Measurements from ENCODE around the gene CEP104. TPM values are rescaled to one million over a fixed set of nuclear protein-coding genes. Genes with fewer than 3 reads are reported as not detected.

The CEP104 gene
- polyA plus RNA-seq, 1 donor from 2014 or later = 8.1 TPM

DNA sequence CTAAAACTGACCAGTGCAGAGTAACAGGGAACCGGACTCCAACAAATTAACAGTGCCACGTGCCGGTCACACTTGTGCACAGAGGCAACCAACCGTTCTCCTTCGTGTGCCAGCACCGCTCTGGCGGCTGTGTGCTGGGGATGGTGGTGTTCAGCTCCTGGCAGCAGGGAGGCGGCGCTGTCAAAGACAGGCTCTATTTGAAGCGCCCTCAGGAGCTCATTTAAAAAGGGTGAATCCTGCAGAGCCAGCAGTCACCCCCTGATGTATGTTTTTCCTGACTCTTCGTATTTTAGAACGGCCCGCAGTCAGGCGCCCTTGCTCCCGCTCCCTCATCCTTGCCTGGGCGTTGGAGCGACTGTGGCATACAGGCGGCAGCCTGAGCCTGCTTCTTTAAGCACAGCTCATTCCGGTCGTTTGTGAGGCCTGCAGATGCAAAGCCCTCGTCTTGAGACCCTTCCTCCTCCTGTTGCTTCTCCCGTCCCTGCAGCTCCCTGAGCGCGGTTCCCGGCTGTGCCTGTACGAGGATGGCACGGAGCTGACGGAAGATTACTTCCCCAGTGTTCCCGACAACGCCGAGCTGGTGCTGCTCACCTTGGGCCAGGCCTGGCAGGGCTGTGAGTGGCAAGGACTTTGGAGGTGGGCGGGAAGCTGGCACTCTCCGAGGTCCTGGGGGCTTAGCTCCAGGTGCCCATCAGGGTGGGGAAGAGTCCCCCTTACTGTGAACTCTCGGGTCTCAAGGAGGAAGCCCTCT is 1.4 kb upstream of the CEP104 start:
- Histone ChIP-seq H3K9me3 (ENCODE audit: low read length) (no peaks in the 10 kb centered on the region), H4K20me1 (ENCODE audit: insufficient read depth) (no peaks in the 10 kb centered on the region), H3F3A (ENCODE audit: insufficient read depth, low read length, poor library complexity, severe bottlenecking) (no peaks in the 10 kb centered on the region), H3K36me3 (ENCODE audit: insufficient read depth, low read length) (no peaks in the 10 kb centered on the region), H3K27ac (ENCODE audit: low read length) (no peak overlapping the region), H3K27me3 (ENCODE audit: insufficient read depth, low read depth, low read length) (no peaks in the 10 kb centered on the region), H3K9ac (ENCODE audit: low read length) (peak overlapping the region; percentile 73), H3K4me2 (ENCODE audit: low read length) (peak overlapping the region; percentile 84), H2AFZ (ENCODE audit: low read depth, low read length) (no peak overlapping the region), H3K9me2 (ENCODE audit: insufficient read depth, low read length) (no peaks in the 10 kb centered on the region), H3K79me2 (replicated peaks; ENCODE audit: insufficient read depth, low read length) (peaks cover 19% of the 10 kb centered on the region), H3K4me3 (ENCODE audit: low read length) (peak overlapping the region; percentile 92)
- TF ChIP-seq, protein P1, sequence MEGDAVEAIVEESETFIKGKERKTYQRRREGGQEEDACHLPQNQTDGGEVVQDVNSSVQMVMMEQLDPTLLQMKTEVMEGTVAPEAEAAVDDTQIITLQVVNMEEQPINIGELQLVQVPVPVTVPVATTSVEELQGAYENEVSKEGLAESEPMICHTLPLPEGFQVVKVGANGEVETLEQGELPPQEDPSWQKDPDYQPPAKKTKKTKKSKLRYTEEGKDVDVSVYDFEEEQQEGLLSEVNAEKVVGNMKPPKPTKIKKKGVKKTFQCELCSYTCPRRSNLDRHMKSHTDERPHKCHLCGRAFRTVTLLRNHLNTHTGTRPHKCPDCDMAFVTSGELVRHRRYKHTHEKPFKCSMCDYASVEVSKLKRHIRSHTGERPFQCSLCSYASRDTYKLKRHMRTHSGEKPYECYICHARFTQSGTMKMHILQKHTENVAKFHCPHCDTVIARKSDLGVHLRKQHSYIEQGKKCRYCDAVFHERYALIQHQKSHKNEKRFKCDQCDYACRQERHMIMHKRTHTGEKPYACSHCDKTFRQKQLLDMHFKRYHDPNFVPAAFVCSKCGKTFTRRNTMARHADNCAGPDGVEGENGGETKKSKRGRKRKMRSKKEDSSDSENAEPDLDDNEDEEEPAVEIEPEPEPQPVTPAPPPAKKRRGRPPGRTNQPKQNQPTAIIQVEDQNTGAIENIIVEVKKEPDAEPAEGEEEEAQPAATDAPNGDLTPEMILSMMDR (IDR thresholded peaks at IDR 0.05; ENCODE audit: poor library complexity, severe bottlenecking) = peak; percentile 33
- TF ChIP-seq SMC3 (conservative IDR thresholded peaks at IDR 0.05; ENCODE audit: poor library complexity) = no peak

DNA sequence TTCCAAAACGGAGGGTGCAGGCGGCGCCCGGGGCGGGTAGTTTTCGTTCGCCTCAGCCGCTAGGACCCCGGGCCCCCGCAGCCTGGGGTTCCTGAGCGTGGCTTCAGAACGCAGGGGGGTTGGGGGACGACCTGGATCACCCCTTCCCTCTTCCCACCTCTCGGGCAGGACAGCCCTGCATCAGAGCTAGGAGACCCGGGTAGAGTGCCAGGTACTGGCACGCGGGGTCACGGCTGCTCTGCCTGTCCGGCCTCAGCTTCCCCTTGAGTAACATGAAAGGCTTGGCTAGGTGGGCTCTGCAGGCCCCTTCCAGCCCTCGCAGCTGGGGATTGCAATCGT is 749 bp upstream of the CEP104 start:
- H3K27me3 ChIP-seq (ENCODE audit: insufficient read depth, low read depth, low read length) = no peaks in the 10 kb centered on the region
- no peaks in the 10 kb centered on the region for H3K36me3 ChIP-seq (ENCODE audit: insufficient read depth, low read length)
- peak overlapping the region; percentile 62 for H2AFZ ChIP-seq (ENCODE audit: low read depth, low read length)
- peak overlapping the region; percentile 73 for H3K9ac ChIP-seq (ENCODE audit: low read length)
- TF ChIP-seq RAD21 (conservative IDR thresholded peaks at IDR 0.05) (no peak), EP300 (conservative IDR thresholded peaks at IDR 0.05; ENCODE audit: poor library complexity, severe bottlenecking) (no peak), EZH2 (IDR thresholded peaks at IDR 0.05; ENCODE audit: borderline replicate concordance, insufficient read depth, low read length, poor library complexity, severe bottlenecking) (no peak), TAF1 (IDR thresholded peaks at IDR 0.05; ENCODE audit: low read depth) (no peak), POLR2AphosphoS5 (IDR thresholded peaks at IDR 0.05) (no peak)
- TF ChIP-seq, protein P2, sequence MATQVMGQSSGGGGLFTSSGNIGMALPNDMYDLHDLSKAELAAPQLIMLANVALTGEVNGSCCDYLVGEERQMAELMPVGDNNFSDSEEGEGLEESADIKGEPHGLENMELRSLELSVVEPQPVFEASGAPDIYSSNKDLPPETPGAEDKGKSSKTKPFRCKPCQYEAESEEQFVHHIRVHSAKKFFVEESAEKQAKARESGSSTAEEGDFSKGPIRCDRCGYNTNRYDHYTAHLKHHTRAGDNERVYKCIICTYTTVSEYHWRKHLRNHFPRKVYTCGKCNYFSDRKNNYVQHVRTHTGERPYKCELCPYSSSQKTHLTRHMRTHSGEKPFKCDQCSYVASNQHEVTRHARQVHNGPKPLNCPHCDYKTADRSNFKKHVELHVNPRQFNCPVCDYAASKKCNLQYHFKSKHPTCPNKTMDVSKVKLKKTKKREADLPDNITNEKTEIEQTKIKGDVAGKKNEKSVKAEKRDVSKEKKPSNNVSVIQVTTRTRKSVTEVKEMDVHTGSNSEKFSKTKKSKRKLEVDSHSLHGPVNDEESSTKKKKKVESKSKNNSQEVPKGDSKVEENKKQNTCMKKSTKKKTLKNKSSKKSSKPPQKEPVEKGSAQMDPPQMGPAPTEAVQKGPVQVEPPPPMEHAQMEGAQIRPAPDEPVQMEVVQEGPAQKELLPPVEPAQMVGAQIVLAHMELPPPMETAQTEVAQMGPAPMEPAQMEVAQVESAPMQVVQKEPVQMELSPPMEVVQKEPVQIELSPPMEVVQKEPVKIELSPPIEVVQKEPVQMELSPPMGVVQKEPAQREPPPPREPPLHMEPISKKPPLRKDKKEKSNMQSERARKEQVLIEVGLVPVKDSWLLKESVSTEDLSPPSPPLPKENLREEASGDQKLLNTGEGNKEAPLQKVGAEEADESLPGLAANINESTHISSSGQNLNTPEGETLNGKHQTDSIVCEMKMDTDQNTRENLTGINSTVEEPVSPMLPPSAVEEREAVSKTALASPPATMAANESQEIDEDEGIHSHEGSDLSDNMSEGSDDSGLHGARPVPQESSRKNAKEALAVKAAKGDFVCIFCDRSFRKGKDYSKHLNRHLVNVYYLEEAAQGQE (IDR thresholded peaks at IDR 0.05; ENCODE audit: borderline replicate concordance) = no peak
- TF ChIP-seq, protein P1 (IDR thresholded peaks at IDR 0.05; ENCODE audit: poor library complexity, severe bottlenecking) = no peak
- peak overlapping the region; percentile 84 for H3K4me2 ChIP-seq (ENCODE audit: low read length)
- H3K79me2 ChIP-seq (replicated peaks; ENCODE audit: insufficient read depth, low read length) = peaks cover 19% of the 10 kb centered on the region
- H3K9me3 ChIP-seq (ENCODE audit: low read length) = no peaks in the 10 kb centered on the region
- H4K20me1 ChIP-seq (ENCODE audit: insufficient read depth) = no peaks in the 10 kb centered on the region
- no peaks in the 10 kb centered on the region for H3K9me2 ChIP-seq (ENCODE audit: insufficient read depth, low read length)
- H3F3A ChIP-seq (ENCODE audit: insufficient read depth, low read length, poor library complexity, severe bottlenecking) = no peaks in the 10 kb centered on the region
- no peak overlapping the region for H3K27ac ChIP-seq (ENCODE audit: low read length)
- peak overlapping the region; percentile 92 for H3K4me3 ChIP-seq (ENCODE audit: low read length)

All from neural cell (in vitro differentiated cells).